CD4-positive, alpha-beta T cell treated with Interleukin-12 subunit alpha and Interleukin-12 subunit beta, for 1 hour (primary cell): ENCODE results near the gene MAP7.
"Not testable (repeated sequence)": the region's sequence is repeated elsewhere in the genome, so short reads cannot be mapped to it uniquely, and the experiment has no call there.

Experiments used
- DNase-seq: peaks from one replicate; pipeline ENCODE4 v3.0.0-alpha.2; 2020

MAP7 gene

GRCh38 chr6:136330634-136331033, 219.6 kb downstream of the MAP7 start:
- no peak for DNase-seq

DNA sequence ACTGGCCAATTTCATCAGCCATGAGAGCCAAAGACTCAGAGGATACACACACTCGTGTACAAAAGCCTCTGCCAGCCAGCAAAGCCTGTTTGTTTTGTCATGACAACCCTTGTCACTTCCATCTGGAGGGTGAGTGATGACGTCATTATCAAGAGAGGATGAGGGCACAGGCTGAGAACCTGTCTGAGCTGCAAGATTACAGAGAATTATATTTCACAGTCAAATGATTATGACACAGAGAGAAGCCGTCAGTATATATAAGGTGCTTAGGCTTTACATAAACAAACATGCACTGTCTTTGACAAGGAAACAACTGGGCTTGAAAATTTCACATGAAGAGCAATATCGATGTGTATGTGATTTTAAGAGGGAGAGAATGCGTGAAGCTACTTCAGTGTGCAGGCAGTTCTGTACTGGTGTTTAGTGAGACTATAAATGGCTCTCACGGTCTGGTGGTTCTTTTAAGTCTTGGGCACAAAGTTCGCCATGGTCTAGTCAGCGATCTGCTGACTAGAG, 224.1 kb downstream of the MAP7 start:
- no peak for DNase-seq

DNA sequence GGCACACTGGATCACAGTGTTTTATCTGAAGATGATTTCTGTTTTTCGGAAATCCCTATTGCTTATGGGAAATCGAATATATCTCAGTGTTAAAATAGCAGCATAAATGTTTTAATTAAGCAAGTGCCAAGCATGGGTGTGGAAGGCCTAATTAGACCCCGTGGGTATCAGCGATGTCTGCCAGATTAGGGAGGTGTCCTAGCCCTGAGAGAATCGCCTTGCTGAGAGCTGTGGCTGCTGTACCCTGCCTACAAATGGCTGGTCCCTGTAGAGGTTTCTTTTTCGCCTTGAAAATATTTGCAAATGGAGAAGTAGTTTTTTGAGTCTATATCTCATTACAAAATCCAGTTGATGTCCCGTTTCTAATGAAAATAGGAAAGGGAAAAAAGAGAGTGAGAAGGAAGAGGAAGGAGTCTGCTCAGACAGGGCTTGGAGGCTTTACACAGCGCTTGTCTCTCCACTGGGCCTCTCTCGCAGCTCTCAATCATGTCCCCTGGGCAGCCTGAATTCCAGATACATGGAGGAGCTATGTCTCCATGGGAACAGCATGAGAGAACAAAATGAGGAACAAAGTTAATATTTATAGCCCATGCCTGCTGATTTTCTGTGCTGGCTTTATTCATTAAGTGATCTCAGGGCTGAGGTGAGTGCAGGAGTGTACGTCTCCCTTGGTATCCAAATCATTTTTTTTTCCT, 225.4 kb downstream of the MAP7 start:
- DNase-seq: no peak

DNA sequence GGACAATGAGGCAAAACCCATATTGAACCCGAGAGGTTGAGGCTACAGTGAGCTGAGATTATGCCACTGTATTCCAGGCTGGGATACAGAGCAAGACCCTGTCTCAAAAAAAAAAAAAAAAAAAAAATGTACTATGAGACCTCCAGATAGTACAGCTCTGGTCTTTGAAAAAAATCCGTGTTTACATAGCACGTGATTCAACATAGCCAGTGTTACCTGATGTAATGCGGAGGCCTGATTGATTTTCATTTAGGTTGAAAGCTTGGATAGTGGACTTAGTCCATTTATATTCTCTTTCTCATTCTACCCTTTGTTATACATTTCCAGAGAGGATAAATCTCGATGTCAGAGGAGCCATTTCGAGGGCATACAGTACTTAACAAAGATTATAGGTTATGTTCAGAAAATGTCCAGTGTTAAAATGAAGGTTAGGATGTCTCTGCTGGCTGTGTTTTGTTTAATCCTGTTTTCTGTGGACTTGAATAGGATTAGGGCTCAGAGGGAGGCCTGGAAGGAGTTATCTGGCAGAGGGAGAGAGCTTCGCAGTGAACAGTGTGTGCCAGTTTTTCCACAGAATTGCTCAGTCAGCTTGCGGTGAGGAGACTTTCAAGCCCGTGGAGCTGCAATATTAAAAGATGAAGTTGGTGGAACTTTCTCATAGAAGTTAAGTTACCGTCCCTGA, 226.7 kb downstream of the MAP7 start:
- no peak for DNase-seq

DNA sequence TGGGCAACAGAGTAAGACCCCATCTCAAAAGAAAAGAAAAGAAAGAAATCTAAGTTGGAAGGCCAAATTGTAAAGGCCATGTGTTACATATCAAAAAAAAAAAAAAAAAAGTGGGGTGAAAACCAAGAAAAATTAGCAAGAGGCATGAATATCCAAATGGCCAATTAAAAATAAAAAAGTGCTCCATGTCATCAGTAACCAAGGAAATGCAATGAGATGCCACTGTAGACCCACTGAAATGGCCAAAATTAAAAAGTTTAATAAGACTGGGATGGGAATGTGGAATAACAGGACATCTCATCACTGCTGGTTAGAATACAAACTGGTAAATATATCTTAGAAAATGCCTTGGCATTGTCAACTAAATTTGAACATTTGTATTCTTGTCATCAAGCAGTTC, 230.5 kb downstream of the MAP7 start:
- no peak for DNase-seq

- DNase-seq: no peak
These were observed 231.5 kb downstream of the MAP7 start for GRCh38 chr6:136318676-136319075.

GRCh38 chr6:136317971-136318370, 232.3 kb downstream of the MAP7 start:
- no peak for DNase-seq

DNA sequence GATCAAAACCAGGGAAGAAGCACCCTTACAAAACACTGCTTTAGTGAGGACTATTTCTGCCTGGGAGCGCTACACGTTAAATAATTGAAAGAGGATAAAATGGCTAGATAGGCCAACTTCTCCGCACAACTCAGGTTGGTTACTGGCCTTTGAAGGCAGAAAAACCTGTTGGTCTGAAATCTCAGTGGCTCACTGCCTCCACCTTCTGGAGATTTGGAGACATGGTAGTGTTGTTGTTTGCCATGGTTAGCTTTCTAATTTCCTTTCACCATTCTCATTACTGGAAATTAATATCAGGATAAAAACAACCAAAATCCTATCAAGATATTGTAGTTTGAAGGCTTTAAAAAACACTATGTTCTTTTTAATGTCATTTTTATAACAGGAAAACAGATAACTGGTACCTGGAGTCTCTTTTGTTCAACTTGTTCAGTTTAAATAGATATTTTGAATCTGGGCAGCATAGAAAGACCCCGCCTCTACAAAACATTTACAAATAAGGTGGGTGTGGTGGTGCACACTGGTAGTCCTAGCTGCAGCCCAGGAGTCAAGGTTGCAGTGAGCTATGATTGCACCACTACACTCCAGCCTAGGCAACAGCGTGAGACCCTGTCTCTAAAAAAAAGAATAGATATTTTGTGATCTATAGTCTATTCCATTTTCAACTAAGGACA, 233.1 kb downstream of the MAP7 start:
- DNase-seq: peak; percentile 77

- DNase-seq: no peak
These were observed 234.6 kb downstream of the MAP7 start for GRCh38 chr6:136315594-136315993.

DNA sequence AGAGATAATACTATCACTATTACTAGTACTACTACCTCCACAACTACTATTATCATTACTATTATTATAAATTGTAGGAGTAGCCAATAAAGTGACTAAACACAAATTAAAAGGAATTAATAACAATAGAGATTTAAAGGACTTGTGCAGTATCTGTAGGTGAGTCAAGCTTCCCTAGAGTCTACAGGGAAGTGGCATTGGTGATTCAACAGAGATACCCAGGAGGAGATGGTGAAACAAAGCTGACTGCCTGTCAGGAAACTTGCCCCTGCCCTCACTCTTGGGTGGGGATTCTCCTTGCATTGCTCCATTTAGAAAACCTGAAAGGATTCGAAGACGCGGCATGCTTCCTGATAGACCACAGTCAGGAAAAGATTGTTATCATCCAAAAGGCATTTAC, 237.2 kb downstream of the MAP7 start:
- DNase-seq: no peak

DNA sequence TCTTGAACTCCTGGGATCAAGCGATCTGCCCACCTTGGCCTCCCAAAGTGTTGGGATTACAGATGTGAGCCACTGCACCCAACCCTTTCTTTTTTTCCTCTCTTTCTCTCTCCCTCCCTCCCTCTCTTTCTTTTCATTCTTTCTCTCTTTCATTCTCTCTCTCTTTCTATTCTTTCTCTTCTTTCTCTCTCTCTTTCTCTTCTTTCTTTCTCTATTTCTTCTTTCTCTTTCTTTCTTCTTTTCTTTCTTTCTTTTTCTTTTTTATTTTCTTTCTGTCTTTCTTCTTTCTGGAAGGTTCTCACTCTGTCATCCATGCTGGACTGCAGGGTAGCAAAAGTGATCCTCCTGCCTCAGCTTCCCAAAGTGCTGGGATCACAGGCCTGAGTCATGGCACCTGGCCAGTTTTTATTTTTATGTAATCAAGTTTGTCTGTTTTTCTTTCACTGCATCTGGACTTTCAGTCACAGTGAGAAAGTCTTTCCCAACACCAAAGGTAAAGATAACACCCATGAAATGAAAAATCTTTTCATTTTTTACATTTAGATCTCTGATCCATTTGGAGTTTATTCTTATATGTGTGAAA, 240.4 kb downstream of the MAP7 start:
- no peak for DNase-seq

DNA sequence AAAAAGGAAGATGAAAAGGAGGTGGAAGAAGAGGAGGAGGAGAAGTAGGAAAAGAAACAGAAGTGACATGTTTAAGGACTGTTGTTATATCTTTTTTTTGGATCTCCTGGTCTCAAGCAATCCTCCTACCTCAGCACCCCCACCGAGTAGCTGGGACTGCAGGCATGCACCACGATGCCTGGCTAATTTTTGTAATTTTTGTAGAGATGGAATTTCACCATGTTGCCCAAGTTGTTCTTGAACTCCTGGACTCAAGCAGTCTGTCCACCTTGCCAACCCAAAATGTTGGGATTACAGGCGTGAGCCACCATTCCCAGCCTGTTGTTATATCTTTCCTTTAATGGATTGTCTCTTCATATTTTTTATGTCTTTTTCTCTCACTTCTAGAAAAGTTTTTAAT, 241.1 kb downstream of the MAP7 start:
- DNase-seq: no peak

DNA sequence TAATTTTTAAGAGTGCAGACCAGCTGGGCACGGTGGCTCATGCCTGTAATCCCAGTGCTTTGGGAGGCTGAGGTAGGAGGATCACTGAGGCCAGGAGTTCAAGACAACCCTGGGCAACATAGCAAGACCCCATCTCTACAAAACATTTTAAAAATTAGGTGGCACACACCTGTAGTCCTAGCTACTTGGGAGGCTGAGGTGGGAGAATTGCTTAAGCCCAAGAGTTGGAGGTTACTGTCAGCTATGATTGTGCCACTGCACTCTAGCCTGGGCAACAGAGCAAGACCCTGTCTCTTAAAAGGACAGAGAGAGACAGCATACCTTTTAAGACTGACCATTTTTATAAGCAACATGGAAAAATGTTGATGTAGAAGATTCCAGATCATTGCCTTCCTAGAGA, 241.8 kb downstream of the MAP7 start:
- not testable (repeated sequence) for DNase-seq

DNA sequence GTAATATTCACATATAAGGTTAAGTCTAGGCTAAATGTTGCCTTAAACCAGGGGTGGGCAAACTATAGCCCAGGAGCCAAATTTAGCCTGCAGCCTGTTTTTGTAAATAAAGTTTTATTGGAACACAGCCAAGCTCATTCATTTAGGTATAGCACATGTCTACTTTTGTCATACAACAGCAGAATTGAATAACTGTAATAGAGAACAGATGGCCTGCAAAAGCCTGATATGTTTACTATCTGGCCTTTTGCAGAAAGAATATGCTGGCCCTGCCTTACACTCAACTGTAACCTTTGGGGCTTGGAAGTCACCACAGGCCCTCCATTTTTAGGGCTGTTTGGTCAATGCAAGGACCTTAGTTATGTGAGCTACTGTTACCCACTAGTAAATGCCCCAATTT, 242.9 kb downstream of the MAP7 start:
- DNase-seq: no peak

DNA sequence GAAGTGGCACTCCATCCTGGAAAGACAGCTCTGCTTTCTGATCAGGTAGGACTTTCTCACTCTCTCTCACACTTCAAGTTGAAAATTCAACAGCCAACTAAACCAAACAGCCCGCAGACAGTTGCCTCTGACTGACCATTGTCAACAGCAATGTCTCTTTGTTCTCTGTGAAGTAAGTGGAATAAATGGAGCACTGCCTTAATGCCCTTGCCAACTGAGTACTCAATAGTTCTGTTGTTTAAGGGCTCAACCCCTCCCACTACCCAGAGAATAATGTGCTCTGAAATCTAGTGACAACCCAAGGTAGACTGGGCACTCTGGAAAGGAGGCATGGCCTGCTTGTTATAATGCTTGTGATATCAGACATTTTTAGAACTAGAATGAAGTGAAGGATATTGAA, 243.8 kb downstream of the MAP7 start:
- DNase-seq: no peak

- DNase-seq: no peak
These were observed 245.8 kb downstream of the MAP7 start for GRCh38 chr6:136304410-136304809.

DNA sequence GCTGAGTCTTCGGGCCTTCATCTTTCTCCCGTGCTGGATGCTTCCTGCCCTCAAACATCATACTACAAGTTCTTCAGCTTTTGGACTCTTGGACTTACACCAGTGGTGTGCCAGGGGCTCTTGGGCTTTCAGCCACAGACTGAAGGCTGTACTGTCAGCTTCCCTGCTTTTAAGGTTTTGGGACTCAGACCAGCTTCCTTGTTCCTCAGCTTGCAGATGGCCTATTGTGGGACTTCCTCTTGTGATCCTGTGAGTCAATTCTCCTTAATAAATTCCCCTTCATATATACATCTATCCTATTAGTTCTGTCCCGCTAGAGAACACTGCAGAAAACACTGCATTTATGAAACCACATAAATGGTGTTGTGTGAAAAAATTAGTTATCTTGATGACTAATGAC, 246.7 kb downstream of the MAP7 start:
- no peak for DNase-seq

DNA sequence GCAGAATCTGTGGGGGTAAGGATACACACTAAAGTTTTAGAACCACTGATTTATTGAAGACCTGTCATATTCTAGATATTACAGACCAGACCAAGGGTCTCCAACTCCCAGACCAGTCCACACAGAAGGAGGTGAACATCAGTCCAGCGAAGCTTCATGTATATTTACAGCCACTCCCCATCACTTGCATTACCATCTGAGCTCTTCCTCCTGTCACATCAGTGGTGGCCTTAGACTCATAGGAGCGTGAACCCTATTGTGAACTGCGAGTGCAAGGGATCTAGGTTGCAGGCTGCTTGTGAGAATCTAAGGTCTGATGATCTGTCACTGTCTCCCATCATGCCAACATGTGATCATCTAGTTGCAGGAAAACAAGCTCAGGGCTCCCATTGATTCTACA, 255.6 kb downstream of the MAP7 start:
- no peak for DNase-seq
